ENCODE measurements around the gene ALDH1A2. TPM values are rescaled to one million over a fixed set of nuclear protein-coding genes. Genes with fewer than 3 reads are reported as not detected.
"Not testable (repeated sequence)": the region's sequence is repeated elsewhere in the genome, so short reads cannot be mapped to it uniquely, and the experiment has no call there.

Gene ALDH1A2
- total RNA-seq, 1 donor from 2014 or later, result 11.0 TPM

- H3K4me1 ChIP-seq (ENCODE audit: control insufficient read depth in 3 of 3, insufficient read depth in 3 of 3, low read length in 3 of 3); H3K27me3 ChIP-seq (ENCODE audit: control insufficient read depth in 3 of 3, insufficient read depth in 3 of 3, low read length in 3 of 3); H3K27ac ChIP-seq (ENCODE audit: low read depth, low read length); H3K9ac ChIP-seq (ENCODE audit: low read depth in 1 of 3, low read length in 3 of 3); H3K9me3 ChIP-seq (ENCODE audit: control insufficient read depth in 3 of 3, low read length in 3 of 3); H3K4me3 ChIP-seq (ENCODE audit: low read length in 3 of 3); H3K36me3 ChIP-seq (ENCODE audit: control insufficient read depth in 3 of 3, insufficient read depth in 3 of 3, low read length in 3 of 3): not testable (repeated sequence)
Measured at GRCh38 chr15:58045376-58045775, 20.1 kb downstream of the ALDH1A2 start.

GRCh38 chr15:58044551-58044950 lies 21.0 kb downstream of the ALDH1A2 start:
- H3K27ac ChIP-seq (ENCODE audit: low read depth, low read length), result no peak overlapping the region
- H3K9me3 ChIP-seq (ENCODE audit: control insufficient read depth in 3 of 3, low read length in 3 of 3), result no peaks in the 10 kb centered on the region
- no peak overlapping the region for H3K9ac ChIP-seq (ENCODE audit: low read depth in 1 of 3, low read length in 3 of 3)
- no peaks in the 10 kb centered on the region for H3K36me3 ChIP-seq (ENCODE audit: control insufficient read depth in 3 of 3, insufficient read depth in 3 of 3, low read length in 3 of 3)
- H3K27me3 ChIP-seq (ENCODE audit: control insufficient read depth in 3 of 3, insufficient read depth in 3 of 3, low read length in 3 of 3), result peaks cover 0 to 2% (median 0%) of the 10 kb centered on the region in 3 donors
- H3K4me3 ChIP-seq (ENCODE audit: low read length in 3 of 3), result no peak overlapping the region
- no peaks in the 10 kb centered on the region for H3K4me1 ChIP-seq (ENCODE audit: control insufficient read depth in 3 of 3, insufficient read depth in 3 of 3, low read length in 3 of 3)

DNA sequence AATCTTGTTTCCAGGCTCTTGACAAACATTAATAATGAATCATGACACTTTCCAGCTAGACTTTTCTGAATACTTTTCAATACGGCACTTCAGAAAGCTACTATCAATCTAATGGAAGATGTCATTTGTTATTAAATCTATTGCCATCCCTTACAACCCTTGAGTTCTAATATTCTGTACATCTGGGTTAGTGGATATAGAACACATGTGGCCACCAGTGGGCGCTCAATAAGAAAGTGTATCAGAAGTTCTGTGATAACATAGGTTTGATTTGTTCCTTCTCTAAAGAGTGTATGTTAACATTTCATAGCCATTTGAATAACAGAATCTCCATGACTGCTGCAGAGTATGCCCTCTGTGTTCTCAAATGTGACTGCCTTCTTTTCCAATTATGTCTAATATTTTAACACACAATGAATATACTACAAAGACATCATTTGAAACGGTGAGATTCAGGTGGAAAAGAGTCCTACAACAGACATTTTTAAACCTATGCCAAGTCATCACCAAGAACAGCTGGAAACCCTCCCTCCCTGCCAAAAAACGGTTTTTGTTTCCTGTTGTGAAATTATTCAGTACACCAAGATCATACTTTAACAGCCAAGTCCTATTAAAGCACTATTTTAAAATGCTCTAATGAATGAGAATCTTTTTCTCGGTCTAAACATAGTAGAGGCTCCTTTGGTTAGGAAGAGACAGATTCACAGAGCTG lies 22.2 kb downstream of the ALDH1A2 start:
- H3K36me3 ChIP-seq (ENCODE audit: control insufficient read depth in 3 of 3, insufficient read depth in 3 of 3, low read length in 3 of 3), result no peaks in the 10 kb centered on the region
- peaks cover 0 to 4% (median 0%) of the 10 kb centered on the region in 3 donors for H3K4me1 ChIP-seq (ENCODE audit: control insufficient read depth in 3 of 3, insufficient read depth in 3 of 3, low read length in 3 of 3)
- no peaks in the 10 kb centered on the region for H3K27me3 ChIP-seq (ENCODE audit: control insufficient read depth in 3 of 3, insufficient read depth in 3 of 3, low read length in 3 of 3)
- H3K9ac ChIP-seq (ENCODE audit: low read depth in 1 of 3, low read length in 3 of 3), result no peak overlapping the region
- H3K9me3 ChIP-seq (ENCODE audit: control insufficient read depth in 3 of 3, low read length in 3 of 3), result no peaks in the 10 kb centered on the region
- H3K27ac ChIP-seq (ENCODE audit: low read depth, low read length), result no peak overlapping the region
- H3K4me3 ChIP-seq (ENCODE audit: low read length in 3 of 3), result no peak overlapping the region

- Histone ChIP-seq H3K4me1 (ENCODE audit: control insufficient read depth in 3 of 3, insufficient read depth in 3 of 3, low read length in 3 of 3) (peaks cover 0 to 4% (median 0%) of the 10 kb centered on the region in 3 donors), H3K4me3 (ENCODE audit: low read length in 3 of 3) (no peak overlapping the region), H3K27me3 (ENCODE audit: control insufficient read depth in 3 of 3, insufficient read depth in 3 of 3, low read length in 3 of 3) (no peaks in the 10 kb centered on the region), H3K9me3 (ENCODE audit: control insufficient read depth in 3 of 3, low read length in 3 of 3) (no peaks in the 10 kb centered on the region), H3K36me3 (ENCODE audit: control insufficient read depth in 3 of 3, insufficient read depth in 3 of 3, low read length in 3 of 3) (no peaks in the 10 kb centered on the region), H3K27ac (ENCODE audit: low read depth, low read length) (no peak overlapping the region), H3K9ac (ENCODE audit: low read depth in 1 of 3, low read length in 3 of 3) (no peak overlapping the region)
Measured at GRCh38 chr15:58042006-58042405, 23.5 kb downstream of the ALDH1A2 start.

GRCh38 chr15:58040150-58040549 lies 25.4 kb downstream of the ALDH1A2 start:
- Histone ChIP-seq H3K4me1 (ENCODE audit: control insufficient read depth in 3 of 3, insufficient read depth in 3 of 3, low read length in 3 of 3) (peaks cover 0 to 4% (median 0%) of the 10 kb centered on the region in 3 donors), H3K9me3 (ENCODE audit: control insufficient read depth in 3 of 3, low read length in 3 of 3) (no peaks in the 10 kb centered on the region), H3K9ac (ENCODE audit: low read depth in 1 of 3, low read length in 3 of 3) (no peak overlapping the region), H3K36me3 (ENCODE audit: control insufficient read depth in 3 of 3, insufficient read depth in 3 of 3, low read length in 3 of 3) (no peaks in the 10 kb centered on the region), H3K27ac (ENCODE audit: low read depth, low read length) (no peak overlapping the region), H3K27me3 (ENCODE audit: control insufficient read depth in 3 of 3, insufficient read depth in 3 of 3, low read length in 3 of 3) (no peaks in the 10 kb centered on the region), H3K4me3 (ENCODE audit: low read length in 3 of 3) (no peak overlapping the region)

DNA sequence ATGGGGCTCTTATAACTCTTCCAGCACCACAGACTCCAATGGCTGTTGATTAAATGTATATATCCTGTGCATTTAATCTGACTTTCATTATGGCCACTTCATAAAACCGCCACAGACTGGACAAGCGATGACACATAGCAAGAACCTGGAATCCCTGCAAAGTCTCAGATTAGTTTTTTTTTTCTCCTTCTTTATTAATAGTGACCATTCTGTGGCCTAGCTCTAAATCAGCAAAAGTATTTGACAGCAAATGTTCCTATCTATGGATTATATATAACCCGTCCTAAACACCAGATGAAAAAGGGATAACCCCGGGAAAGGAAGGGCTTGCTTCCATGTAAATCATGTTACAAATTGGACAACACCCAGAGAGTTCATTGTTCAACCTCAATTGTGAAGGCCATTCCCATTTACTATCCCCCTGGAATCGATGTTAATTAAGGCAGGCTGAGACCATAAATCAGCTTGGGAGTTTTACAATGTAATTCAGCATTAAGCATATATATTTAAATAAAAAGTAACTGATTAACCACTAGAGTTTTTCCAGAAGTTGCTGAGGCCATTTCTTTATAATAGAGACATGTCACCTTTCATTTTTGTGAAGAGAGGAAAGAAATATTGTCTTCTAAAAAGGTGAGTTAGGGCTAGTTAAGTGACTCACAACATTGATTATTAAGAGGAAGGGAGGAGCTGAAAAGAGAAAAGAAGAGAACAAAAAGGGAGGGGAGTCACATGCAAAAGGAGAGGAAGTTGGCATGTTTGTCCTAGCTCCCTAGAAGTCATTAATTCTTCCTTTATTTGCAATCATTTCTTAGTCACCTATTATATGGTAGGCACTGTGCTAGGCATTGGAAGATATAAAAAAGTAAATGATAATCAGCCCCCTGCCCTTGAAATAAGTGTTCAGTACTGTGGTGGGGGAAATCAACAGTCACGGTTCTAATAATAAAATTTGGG lies 26.2 kb downstream of the ALDH1A2 start:
- H3K27ac ChIP-seq (ENCODE audit: low read depth, low read length), result no peak overlapping the region
- H3K36me3 ChIP-seq (ENCODE audit: control insufficient read depth in 3 of 3, insufficient read depth in 3 of 3, low read length in 3 of 3), result no peaks in the 10 kb centered on the region
- H3K4me3 ChIP-seq (ENCODE audit: low read length in 3 of 3), result no peak overlapping the region
- no peaks in the 10 kb centered on the region for H3K27me3 ChIP-seq (ENCODE audit: control insufficient read depth in 3 of 3, insufficient read depth in 3 of 3, low read length in 3 of 3)
- no peaks in the 10 kb centered on the region for H3K9me3 ChIP-seq (ENCODE audit: control insufficient read depth in 3 of 3, low read length in 3 of 3)
- H3K9ac ChIP-seq (ENCODE audit: low read depth in 1 of 3, low read length in 3 of 3), result no peak overlapping the region
- peaks cover 0 to 4% (median 0%) of the 10 kb centered on the region in 3 donors for H3K4me1 ChIP-seq (ENCODE audit: control insufficient read depth in 3 of 3, insufficient read depth in 3 of 3, low read length in 3 of 3)

DNA sequence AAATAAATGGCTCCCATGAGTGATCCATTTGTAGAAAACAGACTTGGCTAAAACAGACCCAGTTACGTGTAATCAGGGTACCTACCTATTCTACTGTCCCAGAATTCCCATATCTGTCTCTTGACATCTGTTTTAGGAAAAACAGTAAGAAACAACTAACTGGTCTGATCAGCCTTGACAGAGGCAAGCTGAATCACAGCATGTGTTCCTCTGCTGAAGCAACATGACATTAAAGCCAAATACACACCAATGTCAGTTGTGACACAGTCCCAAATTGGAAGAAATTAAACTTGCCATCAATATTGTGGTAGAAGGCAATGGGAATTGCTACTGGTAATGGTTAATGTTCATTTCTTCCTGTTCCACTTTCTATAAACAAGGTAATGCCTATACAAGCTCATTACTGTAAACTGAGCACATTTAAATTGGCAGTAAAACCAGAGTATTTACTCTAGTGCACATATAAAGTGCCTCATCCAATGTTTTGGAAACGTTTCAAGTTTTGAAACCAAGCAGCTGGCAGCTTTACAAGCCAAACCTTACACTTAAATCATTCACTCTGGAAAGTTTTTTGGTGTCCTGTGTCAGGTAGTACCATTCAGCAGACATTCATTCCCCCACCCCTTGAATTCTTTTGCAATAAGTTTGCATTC lies 27.0 kb downstream of the ALDH1A2 start:
- Histone ChIP-seq H3K36me3 (ENCODE audit: control insufficient read depth in 3 of 3, insufficient read depth in 3 of 3, low read length in 3 of 3) (no peaks in the 10 kb centered on the region), H3K27ac (ENCODE audit: low read depth, low read length) (no peak overlapping the region), H3K9me3 (ENCODE audit: control insufficient read depth in 3 of 3, low read length in 3 of 3) (no peaks in the 10 kb centered on the region), H3K27me3 (ENCODE audit: control insufficient read depth in 3 of 3, insufficient read depth in 3 of 3, low read length in 3 of 3) (no peaks in the 10 kb centered on the region), H3K9ac (ENCODE audit: low read depth in 1 of 3, low read length in 3 of 3) (no peak overlapping the region), H3K4me3 (ENCODE audit: low read length in 3 of 3) (no peak overlapping the region), H3K4me1 (ENCODE audit: control insufficient read depth in 3 of 3, insufficient read depth in 3 of 3, low read length in 3 of 3) (peaks cover 0 to 4% (median 0%) of the 10 kb centered on the region in 3 donors)

DNA sequence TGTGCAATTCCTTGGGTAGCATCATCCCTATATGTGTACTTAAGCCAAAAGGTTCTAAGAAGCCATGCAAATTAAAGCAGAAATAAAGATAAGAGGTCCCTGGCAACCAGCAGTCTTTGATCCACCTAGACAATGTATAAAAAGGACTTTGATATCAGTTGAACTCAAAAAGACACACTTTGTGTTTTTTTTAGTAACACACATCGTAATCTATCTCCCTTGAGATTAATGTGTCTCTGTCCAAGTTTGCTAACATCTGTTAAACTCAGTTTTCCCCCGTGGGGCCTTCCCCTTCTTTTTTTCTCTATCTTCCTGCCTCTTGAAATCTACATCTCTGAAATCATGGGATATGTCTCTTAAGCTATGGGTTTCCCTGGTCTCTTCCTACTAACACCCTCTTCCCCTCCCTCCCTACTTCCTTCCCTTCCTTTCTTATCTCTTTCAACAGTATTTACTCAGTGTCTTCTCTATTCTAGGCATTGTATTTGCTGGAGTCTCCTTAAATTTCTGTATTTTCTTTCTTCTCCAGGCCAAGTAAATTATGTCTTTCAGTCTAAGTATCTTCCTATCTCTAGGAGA lies 27.7 kb downstream of the ALDH1A2 start:
- H3K9ac ChIP-seq (ENCODE audit: low read depth in 1 of 3, low read length in 3 of 3), result no peak overlapping the region
- no peaks in the 10 kb centered on the region for H3K27me3 ChIP-seq (ENCODE audit: control insufficient read depth in 3 of 3, insufficient read depth in 3 of 3, low read length in 3 of 3)
- no peak overlapping the region for H3K27ac ChIP-seq (ENCODE audit: low read depth, low read length)
- peaks cover 0 to 4% (median 0%) of the 10 kb centered on the region in 3 donors for H3K4me1 ChIP-seq (ENCODE audit: control insufficient read depth in 3 of 3, insufficient read depth in 3 of 3, low read length in 3 of 3)
- no peak overlapping the region for H3K4me3 ChIP-seq (ENCODE audit: low read length in 3 of 3)
- H3K36me3 ChIP-seq (ENCODE audit: control insufficient read depth in 3 of 3, insufficient read depth in 3 of 3, low read length in 3 of 3), result no peaks in the 10 kb centered on the region
- peaks cover 0 to 1% (median 0%) of the 10 kb centered on the region in 3 donors for H3K9me3 ChIP-seq (ENCODE audit: control insufficient read depth in 3 of 3, low read length in 3 of 3)

DNA sequence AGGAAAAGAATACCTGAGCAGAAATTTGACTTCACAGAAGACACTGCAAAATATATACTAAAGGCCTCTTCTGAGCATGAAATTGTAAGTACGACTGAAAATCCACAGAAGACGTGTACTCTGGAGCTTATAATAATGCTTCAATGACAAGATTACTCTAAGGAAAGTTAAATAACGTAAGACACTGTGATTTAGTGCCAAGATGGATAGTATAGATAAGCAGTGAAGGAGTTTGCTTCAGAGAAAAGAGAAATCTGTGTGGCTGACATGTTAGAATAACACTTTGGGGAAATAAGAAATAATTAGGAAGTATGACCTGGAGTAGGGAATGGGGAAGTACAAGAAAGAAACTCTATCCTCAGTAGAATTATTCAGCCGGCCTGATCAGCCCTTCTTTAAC lies 28.9 kb downstream of the ALDH1A2 start:
- Histone ChIP-seq H3K27ac (ENCODE audit: low read depth, low read length) (no peak overlapping the region), H3K9ac (ENCODE audit: low read depth in 1 of 3, low read length in 3 of 3) (no peak overlapping the region), H3K4me1 (ENCODE audit: control insufficient read depth in 3 of 3, insufficient read depth in 3 of 3, low read length in 3 of 3) (peaks cover 0 to 4% (median 0%) of the 10 kb centered on the region in 3 donors), H3K36me3 (ENCODE audit: control insufficient read depth in 3 of 3, insufficient read depth in 3 of 3, low read length in 3 of 3) (no peaks in the 10 kb centered on the region), H3K27me3 (ENCODE audit: control insufficient read depth in 3 of 3, insufficient read depth in 3 of 3, low read length in 3 of 3) (no peaks in the 10 kb centered on the region), H3K9me3 (ENCODE audit: control insufficient read depth in 3 of 3, low read length in 3 of 3) (peaks cover 0 to 3% (median 0%) of the 10 kb centered on the region in 3 donors), H3K4me3 (ENCODE audit: low read length in 3 of 3) (no peak overlapping the region)

All from skeletal muscle tissue (tissue), 4 donors.